LNCAP (cell line): ENCODE results near the gene PHLDB2.

Experiments used
- TF ChIP-seq, protein P1 (sequence below): fragments of 450-650 bp; IDR thresholded peaks from 2 replicates; pipeline ENCODE4 v1.5.1; 2017; ENCODE audit warnings: mild to moderate bottlenecking

The PHLDB2 gene

DNA sequence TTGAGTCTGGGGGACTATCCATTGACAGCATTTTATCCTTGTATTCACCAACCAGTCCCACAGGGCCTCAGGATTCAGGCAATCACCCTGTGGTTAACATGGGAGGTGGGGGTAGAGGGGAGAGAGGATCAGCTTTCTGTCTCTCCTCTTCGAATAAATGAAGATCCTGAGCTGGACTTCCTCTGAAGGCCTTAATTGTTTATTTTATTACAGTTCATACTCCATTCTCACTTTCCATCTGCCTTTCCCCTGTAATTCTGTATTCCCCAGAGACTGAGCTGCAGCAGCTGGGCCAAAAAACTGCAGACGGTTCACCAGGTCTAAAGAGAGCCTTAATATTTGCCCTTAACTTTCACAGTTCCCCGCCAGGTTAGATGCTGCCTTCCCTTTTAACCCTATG lies 151.6 kb downstream of the PHLDB2 start:
- TF ChIP-seq, protein P1, sequence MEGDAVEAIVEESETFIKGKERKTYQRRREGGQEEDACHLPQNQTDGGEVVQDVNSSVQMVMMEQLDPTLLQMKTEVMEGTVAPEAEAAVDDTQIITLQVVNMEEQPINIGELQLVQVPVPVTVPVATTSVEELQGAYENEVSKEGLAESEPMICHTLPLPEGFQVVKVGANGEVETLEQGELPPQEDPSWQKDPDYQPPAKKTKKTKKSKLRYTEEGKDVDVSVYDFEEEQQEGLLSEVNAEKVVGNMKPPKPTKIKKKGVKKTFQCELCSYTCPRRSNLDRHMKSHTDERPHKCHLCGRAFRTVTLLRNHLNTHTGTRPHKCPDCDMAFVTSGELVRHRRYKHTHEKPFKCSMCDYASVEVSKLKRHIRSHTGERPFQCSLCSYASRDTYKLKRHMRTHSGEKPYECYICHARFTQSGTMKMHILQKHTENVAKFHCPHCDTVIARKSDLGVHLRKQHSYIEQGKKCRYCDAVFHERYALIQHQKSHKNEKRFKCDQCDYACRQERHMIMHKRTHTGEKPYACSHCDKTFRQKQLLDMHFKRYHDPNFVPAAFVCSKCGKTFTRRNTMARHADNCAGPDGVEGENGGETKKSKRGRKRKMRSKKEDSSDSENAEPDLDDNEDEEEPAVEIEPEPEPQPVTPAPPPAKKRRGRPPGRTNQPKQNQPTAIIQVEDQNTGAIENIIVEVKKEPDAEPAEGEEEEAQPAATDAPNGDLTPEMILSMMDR = no peak

DNA sequence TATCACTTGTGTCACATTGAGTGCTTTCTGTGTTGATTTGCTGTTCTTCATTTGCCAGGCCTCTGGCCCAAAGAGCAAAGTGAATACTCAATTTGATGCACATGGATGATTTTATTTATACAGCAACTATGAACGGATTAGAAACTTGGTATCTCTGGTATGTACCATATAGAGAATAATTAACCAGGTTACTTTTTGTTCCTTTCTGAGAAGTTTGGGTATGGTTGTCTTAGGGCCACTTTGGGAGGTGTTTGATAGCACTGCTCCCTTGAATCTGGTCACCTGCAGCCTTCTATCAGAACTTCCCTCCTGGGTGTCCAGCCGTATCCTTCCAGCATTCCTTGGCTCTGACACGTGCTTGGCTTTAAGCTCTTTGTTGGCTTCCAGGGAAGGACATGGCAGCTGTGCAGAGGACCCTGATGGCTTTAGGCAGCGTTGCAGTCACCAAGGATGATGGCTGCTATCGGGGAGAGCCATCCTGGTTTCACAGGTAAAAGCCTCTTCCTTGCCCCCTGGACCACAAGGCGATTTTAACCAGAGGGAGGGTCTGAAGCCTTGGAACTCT lies 152.4 kb downstream of the PHLDB2 start:
- TF ChIP-seq, protein P1 = no peak

- TF ChIP-seq, protein P1 = no peak
Measured at GRCh38 chr3:112012205-112012992, 153.3 kb downstream of the PHLDB2 start.

GRCh38 chr3:112013058-112013783 lies 154.2 kb downstream of the PHLDB2 start:
- TF ChIP-seq, protein P1 = peak; percentile 52

DNA sequence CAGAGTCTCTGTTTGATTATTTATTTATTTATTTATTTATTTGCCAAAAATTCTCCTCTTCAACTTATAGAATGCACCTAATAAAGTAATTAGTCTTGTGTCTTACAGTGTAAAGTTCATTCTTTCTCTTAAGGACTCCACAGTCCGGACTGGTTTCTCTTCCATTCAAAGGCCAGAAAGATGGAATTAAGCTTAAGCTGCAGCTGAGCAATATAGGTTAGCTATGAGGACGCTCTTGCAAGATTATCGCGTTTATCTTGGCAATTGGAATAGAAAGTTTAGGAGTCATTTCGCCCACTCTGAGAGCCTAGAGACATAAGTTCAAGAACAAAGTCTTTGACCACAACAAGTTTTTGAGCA lies 154.7 kb downstream of the PHLDB2 start:
- TF ChIP-seq, protein P1 = no peak

DNA sequence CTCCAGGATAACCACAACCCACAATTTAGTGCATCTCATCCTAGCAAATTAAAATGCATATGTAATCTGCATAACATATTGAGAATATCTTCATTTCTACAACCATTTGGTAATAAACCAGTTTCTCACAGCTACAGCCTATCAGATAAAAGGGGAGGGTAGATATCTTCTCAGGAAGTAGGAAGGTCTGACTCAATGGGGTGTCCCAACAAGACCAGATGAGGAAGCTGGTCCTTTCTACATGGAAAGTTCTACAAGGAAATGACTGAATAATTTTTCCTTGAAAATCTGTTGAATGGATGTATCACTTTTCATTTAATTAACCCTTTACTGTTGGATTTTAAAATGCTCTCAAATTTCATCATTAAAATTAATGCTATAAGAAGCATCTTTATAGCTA lies 158.0 kb downstream of the PHLDB2 start:
- TF ChIP-seq, protein P1 = no peak

GRCh38 chr3:112018712-112019111 lies 159.6 kb downstream of the PHLDB2 start:
- TF ChIP-seq, protein P1 = no peak
